Esophagus muscularis mucosa (tissue), 4 donors: ENCODE measurements around the gene AHI1. TPM values are rescaled to one million over a fixed set of nuclear protein-coding genes. Genes with fewer than 3 reads are reported as not detected.

Experiments
- DNase-seq: peaks from one replicate; pipeline ENCODE4 v3.0.0-alpha.2; 2017; ENCODE audit errors: extremely low spot score
- H3K27ac ChIP-seq, 4 donors: fragments of 200-600 bp; sonication (generic); replicated peaks in 1 of 4; 1 replicate in 3 of 4; 2 replicates in 1 of 4; pipeline ENCODE4 v1.5.1; 2016 to 2019; ENCODE audit warnings: mild to moderate bottlenecking in 1 of 4
- H3K27me3 ChIP-seq, 4 donors: fragments of 200-600 bp; sonication (generic); one replicate each; pipeline versions ENCODE4 v1.5.1 to v1.6.0; 2016 to 2019
- H3K36me3 ChIP-seq, 4 donors: fragments of 200-600 bp; sonication (generic); one replicate each; pipeline ENCODE4 v1.5.1; 2016 to 2019
- H3K4me1 ChIP-seq, 4 donors: fragments of 200-600 bp; sonication (generic); one replicate each; pipeline ENCODE4 v1.5.1; 2016 to 2019
- H3K4me3 ChIP-seq, 4 donors: fragments of 200-600 bp; sonication (generic); 1 replicate in 2 of 4; 2 replicates in 2 of 4; pipeline ENCODE4 v1.5.1; 2016 to 2019; ENCODE audit warnings: mild to moderate bottlenecking in 4 of 4, moderate library complexity in 1 of 4
- H3K9me3 ChIP-seq, 4 donors: fragments of 200-600 bp; sonication (generic); 1 replicate in 3 of 4; 2 replicates in 1 of 4; pipeline ENCODE4 v1.5.1; 2016 to 2019
- EP300 ChIP-seq: sonication (generic); formaldehyde crosslinking; IDR thresholded peaks from one replicate; pipeline ENCODE4 v1.6.1; 2017; ENCODE audit warnings: antibody characterized with exemption
- POLR2A ChIP-seq: fragments of 450-650 bp; IDR thresholded peaks from one replicate; pipeline ENCODE4 v1.6.1; 2017; ENCODE audit warnings: antibody characterized with exemption, moderate library complexity, mild to moderate bottlenecking, low read depth
- POLR2AphosphoS5 ChIP-seq, 2 donors: sonication (generic); formaldehyde crosslinking; IDR thresholded peaks; one replicate each; pipeline ENCODE4 v1.6.1; 2017; ENCODE audit warnings: antibody characterized with exemption in 2 of 2
- WGBS: methylation state at CpG from one replicate; pipeline ENCODE4 v1.1.5; 2018; 5-methylcytosine and 5-hydroxymethylcytosine counted together
- intact Hi-C: fragments of 100-400 bp; cut with DNase I; formaldehyde crosslinking; loops from one replicate; pipeline ENCODE4 v1.15.1; 2023
- total RNA-seq, 4 donors: library from RNA; depleted of rRNA; stranded (reverse); fragments of >200 nt; gene quantifications; one replicate each; pipeline versions ENCODE4 v1.1.0 to v1.2.1, GENCODE V29; 2016
- TF ChIP-seq, protein P1 (sequence below), 3 experiments: fragments of 200-600 bp in 2 of 3; fragments of 450-650 bp in 1 of 3; sonication (generic) in 2 of 3; IDR thresholded peaks; one replicate each; pipeline ENCODE4 v1.5.1; 2017 to 2019; ENCODE audit warnings: antibody characterized with exemption in 3 of 3, mild to moderate bottlenecking in 2 of 3, moderate library complexity in 1 of 3

The AHI1 gene
- total RNA-seq, 4 donors from 2014 or later, result 11.4 to 28.7 (median 16.2) TPM

DNA sequence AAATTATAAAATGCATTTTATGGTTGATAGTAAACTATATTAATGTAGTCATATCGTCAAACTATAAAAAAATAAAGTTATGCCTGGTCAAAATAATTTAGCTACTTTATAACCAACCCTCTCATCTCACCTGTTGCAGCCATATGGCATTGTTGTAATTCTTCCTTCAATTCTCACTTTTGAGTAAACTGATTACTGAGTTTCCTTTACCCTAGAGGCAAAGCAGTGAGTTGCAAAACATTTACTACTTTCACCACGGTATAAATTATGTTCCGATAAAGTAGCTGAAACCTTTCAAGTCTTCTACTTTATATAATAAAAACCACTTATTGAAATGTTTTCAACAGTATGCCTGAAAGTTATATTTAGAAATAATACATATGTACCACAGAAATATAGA lies 113.8 kb downstream of the AHI1 start:
- DNase-seq, result no peak
- H3K27ac ChIP-seq, result no peak overlapping the region
- intact Hi-C loops, result no loop called here
- H3K4me3 ChIP-seq, result no peak overlapping the region
- TF ChIP-seq, protein P1, sequence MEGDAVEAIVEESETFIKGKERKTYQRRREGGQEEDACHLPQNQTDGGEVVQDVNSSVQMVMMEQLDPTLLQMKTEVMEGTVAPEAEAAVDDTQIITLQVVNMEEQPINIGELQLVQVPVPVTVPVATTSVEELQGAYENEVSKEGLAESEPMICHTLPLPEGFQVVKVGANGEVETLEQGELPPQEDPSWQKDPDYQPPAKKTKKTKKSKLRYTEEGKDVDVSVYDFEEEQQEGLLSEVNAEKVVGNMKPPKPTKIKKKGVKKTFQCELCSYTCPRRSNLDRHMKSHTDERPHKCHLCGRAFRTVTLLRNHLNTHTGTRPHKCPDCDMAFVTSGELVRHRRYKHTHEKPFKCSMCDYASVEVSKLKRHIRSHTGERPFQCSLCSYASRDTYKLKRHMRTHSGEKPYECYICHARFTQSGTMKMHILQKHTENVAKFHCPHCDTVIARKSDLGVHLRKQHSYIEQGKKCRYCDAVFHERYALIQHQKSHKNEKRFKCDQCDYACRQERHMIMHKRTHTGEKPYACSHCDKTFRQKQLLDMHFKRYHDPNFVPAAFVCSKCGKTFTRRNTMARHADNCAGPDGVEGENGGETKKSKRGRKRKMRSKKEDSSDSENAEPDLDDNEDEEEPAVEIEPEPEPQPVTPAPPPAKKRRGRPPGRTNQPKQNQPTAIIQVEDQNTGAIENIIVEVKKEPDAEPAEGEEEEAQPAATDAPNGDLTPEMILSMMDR (IDR thresholded peaks at IDR 0.05), result no peak
- TF ChIP-seq POLR2A (no peak), POLR2AphosphoS5 (IDR thresholded peaks at IDR 0.05) (no peak), EP300 (no peak)
- H3K27me3 ChIP-seq, result no peaks in the 10 kb centered on the region
- no peaks in the 10 kb centered on the region for H3K9me3 ChIP-seq
- no peaks in the 10 kb centered on the region for H3K4me1 ChIP-seq
- WGBS, result 86% methylated on average over 3 of the region's 3 CpGs
- H3K36me3 ChIP-seq, result peaks cover 0 to 10% (median 1%) of the 10 kb centered on the region in 4 donors

DNA sequence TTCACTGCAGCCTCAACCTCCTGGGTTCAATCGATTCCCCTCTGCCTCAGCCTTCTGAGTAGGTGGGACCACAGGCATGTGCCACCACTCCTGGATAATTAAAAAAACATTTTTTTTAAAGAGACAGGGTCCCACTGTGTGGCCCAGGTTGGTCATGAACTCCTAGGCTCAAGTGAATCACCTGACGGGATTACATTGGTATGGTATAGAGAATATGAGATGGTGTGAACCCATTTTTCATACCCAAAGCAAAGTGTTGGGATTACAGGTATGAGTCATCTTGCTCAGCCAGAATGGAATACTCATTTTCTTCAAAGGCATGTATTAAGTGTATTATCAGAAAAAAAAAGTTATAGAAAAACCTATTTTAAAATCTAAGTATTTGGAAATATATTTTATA lies 114.2 kb downstream of the AHI1 start:
- 96% methylated on average over 2 of the region's 2 CpGs for WGBS
- TF ChIP-seq EP300 (no peak), POLR2A (no peak), POLR2AphosphoS5 (IDR thresholded peaks at IDR 0.05) (no peak)
- TF ChIP-seq, protein P1 (IDR thresholded peaks at IDR 0.05), result no peak

DNA sequence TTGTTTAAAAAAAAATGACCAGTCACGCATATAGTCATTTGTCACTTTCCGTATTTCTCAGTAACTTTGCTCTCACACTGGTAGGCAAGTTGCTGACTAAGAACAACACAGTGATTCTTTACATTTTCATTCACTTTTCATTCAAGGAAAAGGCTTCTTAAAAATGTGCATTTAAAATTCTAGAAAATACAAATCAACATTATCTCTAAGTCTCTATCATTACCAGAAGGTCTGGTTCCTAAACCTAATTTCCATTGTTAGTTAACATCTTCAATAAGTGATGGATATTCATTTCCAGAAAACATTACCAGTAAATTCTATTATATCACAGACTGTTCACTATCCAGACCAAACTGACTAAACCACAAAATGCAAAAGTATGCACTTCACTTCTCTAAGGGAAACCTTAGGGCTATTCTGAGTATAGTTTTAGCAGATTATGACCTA lies 115.3 kb downstream of the AHI1 start:
- DNase-seq, result no peak
- TF ChIP-seq, protein P1 (IDR thresholded peaks at IDR 0.05), result no peak
- no peak for TF ChIP-seq POLR2A
- no peak for TF ChIP-seq EP300
- no peak for TF ChIP-seq POLR2AphosphoS5 (IDR thresholded peaks at IDR 0.05)
- H3K36me3 ChIP-seq, result peaks cover 0 to 7% (median 0%) of the 10 kb centered on the region in 4 donors
- no peaks in the 10 kb centered on the region for H3K4me1 ChIP-seq
- H3K9me3 ChIP-seq, result no peaks in the 10 kb centered on the region
- H3K27ac ChIP-seq, result no peak overlapping the region
- WGBS, result 50% methylated on average over 2 of the region's 2 CpGs
- H3K27me3 ChIP-seq, result no peaks in the 10 kb centered on the region
- H3K4me3 ChIP-seq, result no peak overlapping the region
- intact Hi-C loops, result no loop called here

More for the DNA sequence above, 114.2 kb downstream of the AHI1 start:
- Histone ChIP-seq H3K36me3 (peaks cover 0 to 7% (median 0%) of the 10 kb centered on the region in 4 donors), H3K27me3 (no peaks in the 10 kb centered on the region), H3K4me3 (no peak overlapping the region), H3K4me1 (no peaks in the 10 kb centered on the region), H3K27ac (no peak overlapping the region), H3K9me3 (no peaks in the 10 kb centered on the region)
- intact Hi-C loops, result no loop called here
- DNase-seq, result no peak

DNA sequence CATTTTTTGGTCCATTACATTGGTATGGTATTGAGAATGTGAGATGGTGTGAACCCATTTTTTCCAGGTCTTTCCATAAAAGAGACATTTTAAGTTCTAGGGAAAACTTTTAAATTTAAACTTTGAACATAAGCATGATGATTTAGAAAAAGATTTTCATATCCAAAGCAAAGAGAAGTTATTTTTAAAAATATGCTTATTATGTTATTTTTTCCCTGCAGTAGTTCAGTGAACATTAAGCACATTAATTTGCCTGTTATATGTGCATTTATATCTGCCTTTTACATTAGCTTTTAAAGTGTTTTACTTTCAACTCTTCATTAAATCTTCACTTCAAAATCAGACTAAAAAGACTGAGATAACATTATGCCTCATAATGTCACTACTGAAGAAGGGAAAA lies 116.7 kb downstream of the AHI1 start:
- peaks cover 0 to 4% (median 0%) of the 10 kb centered on the region in 4 donors for H3K36me3 ChIP-seq
- H3K4me3 ChIP-seq, result no peak overlapping the region
- intact Hi-C loops, result no loop called here

More for the DNA sequence above, 116.7 kb downstream of the AHI1 start:
- Histone ChIP-seq H3K9me3 (no peaks in the 10 kb centered on the region), H3K4me1 (no peaks in the 10 kb centered on the region), H3K27me3 (no peaks in the 10 kb centered on the region), H3K27ac (no peak overlapping the region)
- TF ChIP-seq POLR2AphosphoS5 (IDR thresholded peaks at IDR 0.05) (no peak), EP300 (no peak), POLR2A (no peak)
- TF ChIP-seq, protein P1 (IDR thresholded peaks at IDR 0.05), result no peak
- DNase-seq, result no peak
